Heart left ventricle (tissue), 13 donors: ENCODE measurements around the gene OPN4.

Experiments
- POLR2A ChIP-seq, 2 donors: fragments of 450-650 bp; IDR thresholded peaks; one replicate each; pipeline ENCODE4 v1.6.1; 2017; ENCODE audit warnings: antibody characterized with exemption in 2 of 2, mild to moderate bottlenecking in 2 of 2, moderate library complexity in 2 of 2
- TF ChIP-seq, protein P1 (sequence below), 12 donors: fragments of 200-600 bp; sonication (generic) in 4 of 12; IDR thresholded peaks; one replicate each; pipeline versions ENCODE4 v1.5.0 to v1.8.0; 2018 to 2022; ENCODE audit warnings: antibody characterized with exemption in 12 of 12, mild to moderate bottlenecking in 5 of 12
- donor health status: ischemic (EF 13 %, LVEDD 7.1; RV severe dilation, severe dysfunction).
- donor health status: DM: no; HTN: yes; CAD: no.
- donor health status: DM: no; HTN: no; CAD: no.
- donor health status: ischemic (EF 25% LVEDD 6.9; RV normal size, moderate dysfunction).
- donor health status: ischemic (EF 25% LVEDD 5.7; RV mildly dilated, moderate dysfunction).
- donor health status: ischemic (EF 35%, LVEDD 5.7; RV mildly dilated, moderate dysfunction).
- donor health status: nonischemic (EF 11% LVEDD 7.7; RV severe dilation, severe dysfunction).
- donor health status: DM: yes; HTN: yes; CAD: no.
- donor health status: PGD.
- donor health status: ischemic (EF 29% LVEDD 5.4; RV normal size, mild dysfunction).
- donor health status: nonischemic (EF 23%, LVEDD 6.1; RV moderate dilation, normal function).

DNA sequence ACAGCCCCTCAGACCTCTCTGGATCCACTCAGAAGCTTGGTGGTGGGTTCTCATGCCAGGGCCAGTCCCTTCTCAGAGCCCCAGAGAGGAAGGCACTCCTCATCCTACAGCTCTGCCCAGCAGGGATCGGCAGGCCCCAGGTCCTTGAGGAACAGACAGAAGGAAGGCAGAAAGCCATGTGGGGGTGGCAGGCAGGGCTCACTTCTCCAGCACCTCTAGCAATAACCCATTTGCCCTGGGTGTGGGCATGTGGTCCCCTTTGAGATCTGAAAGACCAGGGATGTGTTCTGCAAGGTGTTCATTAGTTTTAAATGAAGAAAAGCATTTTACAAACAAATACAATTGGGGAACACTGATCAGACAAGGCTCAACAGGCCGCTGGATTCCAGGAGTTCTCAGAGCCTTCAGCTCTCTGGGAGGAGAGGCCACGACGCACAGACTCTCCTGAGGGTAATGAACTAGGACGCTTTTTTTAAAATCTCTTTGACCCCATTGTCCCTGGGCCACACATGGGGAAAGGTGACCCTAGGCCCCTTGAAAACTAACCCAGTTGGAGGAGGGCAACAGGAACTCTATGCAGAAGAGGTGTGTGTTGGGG, 54.5 kb downstream of the OPN4 start:
- TF ChIP-seq, protein P1, sequence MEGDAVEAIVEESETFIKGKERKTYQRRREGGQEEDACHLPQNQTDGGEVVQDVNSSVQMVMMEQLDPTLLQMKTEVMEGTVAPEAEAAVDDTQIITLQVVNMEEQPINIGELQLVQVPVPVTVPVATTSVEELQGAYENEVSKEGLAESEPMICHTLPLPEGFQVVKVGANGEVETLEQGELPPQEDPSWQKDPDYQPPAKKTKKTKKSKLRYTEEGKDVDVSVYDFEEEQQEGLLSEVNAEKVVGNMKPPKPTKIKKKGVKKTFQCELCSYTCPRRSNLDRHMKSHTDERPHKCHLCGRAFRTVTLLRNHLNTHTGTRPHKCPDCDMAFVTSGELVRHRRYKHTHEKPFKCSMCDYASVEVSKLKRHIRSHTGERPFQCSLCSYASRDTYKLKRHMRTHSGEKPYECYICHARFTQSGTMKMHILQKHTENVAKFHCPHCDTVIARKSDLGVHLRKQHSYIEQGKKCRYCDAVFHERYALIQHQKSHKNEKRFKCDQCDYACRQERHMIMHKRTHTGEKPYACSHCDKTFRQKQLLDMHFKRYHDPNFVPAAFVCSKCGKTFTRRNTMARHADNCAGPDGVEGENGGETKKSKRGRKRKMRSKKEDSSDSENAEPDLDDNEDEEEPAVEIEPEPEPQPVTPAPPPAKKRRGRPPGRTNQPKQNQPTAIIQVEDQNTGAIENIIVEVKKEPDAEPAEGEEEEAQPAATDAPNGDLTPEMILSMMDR (IDR thresholded peaks at IDR 0.05), result no peak
- TF ChIP-seq POLR2A (IDR thresholded peaks at IDR 0.05), result no peak
